ENCODE data around the gene NLRP5.

NLRP5 gene

GRCh38 chr19:56085571-56086275 lies 99.1 kb downstream of the NLRP5 start:
- no peaks in the 10 kb centered on the region; the same call in 1 of the 2 replicates for H3K36me3 ChIP-seq (ENCODE audit: insufficient read depth, low read length)
- H3K27me3 ChIP-seq (ENCODE audit: insufficient read depth, low read length, poor library complexity, severe bottlenecking) = no peaks in the 10 kb centered on the region
- TF ChIP-seq EZH2phosphoT487 (IDR thresholded peaks at IDR 0.05; ENCODE audit: borderline replicate concordance) (no peak), CTCF (conservative IDR thresholded peaks at IDR 0.05; ENCODE audit: low read length) (no peak)
- H3K4me2 ChIP-seq (ENCODE audit: low read depth, low read length, poor library complexity, severe bottlenecking) = no peak overlapping the region
- H3K79me2 ChIP-seq (ENCODE audit: insufficient read depth, low read length) = peaks cover under 1% of the 10 kb centered on the region; the same call in 1 of the 2 replicates
- H3K4me1 ChIP-seq (ENCODE audit: insufficient read depth, low read length, poor library complexity, severe bottlenecking) = no peaks in the 10 kb centered on the region
- H3K9me3 ChIP-seq (ENCODE audit: insufficient read depth, low read depth, low read length) = no peaks in the 10 kb centered on the region
- H3F3A ChIP-seq (ENCODE audit: low read depth) = no peaks in the 10 kb centered on the region
- no peak overlapping the region for H3K4me3 ChIP-seq (ENCODE audit: low read length, poor library complexity, severe bottlenecking)
- H4K20me1 ChIP-seq (ENCODE audit: insufficient read depth, low read length, poor library complexity, severe bottlenecking) = peaks cover 13% of the 10 kb centered on the region
- no peaks in the 10 kb centered on the region for H3K9me2 ChIP-seq (replicated peaks; ENCODE audit: low read depth, low read length)
- no peak overlapping the region for H3K9ac ChIP-seq (ENCODE audit: low read depth, low read length, poor library complexity, severe bottlenecking)
- H2AFZ ChIP-seq (ENCODE audit: low read length) = no peak overlapping the region

GRCh38 chr19:56086671-56087430 lies 100.3 kb downstream of the NLRP5 start:
- H3K36me3 ChIP-seq (ENCODE audit: insufficient read depth, low read length) = no peaks in the 10 kb centered on the region; the same call in 1 of the 2 replicates
- no peak overlapping the region for H3K9ac ChIP-seq (ENCODE audit: low read depth, low read length, poor library complexity, severe bottlenecking)
- H2AFZ ChIP-seq (ENCODE audit: low read length) = no peak overlapping the region
- H3K79me2 ChIP-seq (ENCODE audit: insufficient read depth, low read length) = peaks cover 8% of the 10 kb centered on the region; the same call in 1 of the 2 replicates
- H3K27me3 ChIP-seq (ENCODE audit: insufficient read depth, low read length, poor library complexity, severe bottlenecking) = no peaks in the 10 kb centered on the region
- TF ChIP-seq EZH2phosphoT487 (IDR thresholded peaks at IDR 0.05; ENCODE audit: borderline replicate concordance) (no peak), CTCF (conservative IDR thresholded peaks at IDR 0.05; ENCODE audit: low read length) (no peak)
- H3K4me3 ChIP-seq (ENCODE audit: low read length, poor library complexity, severe bottlenecking) = no peak overlapping the region
- no peaks in the 10 kb centered on the region for H3F3A ChIP-seq (ENCODE audit: low read depth)
- H3K9me3 ChIP-seq (ENCODE audit: insufficient read depth, low read depth, low read length) = no peaks in the 10 kb centered on the region
- H3K4me2 ChIP-seq (ENCODE audit: low read depth, low read length, poor library complexity, severe bottlenecking) = no peak overlapping the region
- peaks cover 17% of the 10 kb centered on the region for H4K20me1 ChIP-seq (ENCODE audit: insufficient read depth, low read length, poor library complexity, severe bottlenecking)
- H3K9me2 ChIP-seq (replicated peaks; ENCODE audit: low read depth, low read length) = no peaks in the 10 kb centered on the region
- H3K4me1 ChIP-seq (ENCODE audit: insufficient read depth, low read length, poor library complexity, severe bottlenecking) = no peaks in the 10 kb centered on the region

GRCh38 chr19:56087647-56088496 lies 101.3 kb downstream of the NLRP5 start:
- TF ChIP-seq EZH2phosphoT487 (IDR thresholded peaks at IDR 0.05; ENCODE audit: borderline replicate concordance) = no peak
- no peak for TF ChIP-seq CTCF (conservative IDR thresholded peaks at IDR 0.05; ENCODE audit: low read length)
- Histone ChIP-seq H2AFZ (ENCODE audit: low read length) (no peak overlapping the region), H3K36me3 (ENCODE audit: insufficient read depth, low read length) (peaks cover 4% of the 10 kb centered on the region; the same call in 1 of the 2 replicates), H3F3A (ENCODE audit: low read depth) (no peaks in the 10 kb centered on the region), H3K4me2 (ENCODE audit: low read depth, low read length, poor library complexity, severe bottlenecking) (no peak overlapping the region), H3K4me1 (ENCODE audit: insufficient read depth, low read length, poor library complexity, severe bottlenecking) (no peaks in the 10 kb centered on the region), H3K4me3 (ENCODE audit: low read length, poor library complexity, severe bottlenecking) (no peak overlapping the region), H3K9me2 (replicated peaks; ENCODE audit: low read depth, low read length) (no peaks in the 10 kb centered on the region), H3K27me3 (ENCODE audit: insufficient read depth, low read length, poor library complexity, severe bottlenecking) (no peaks in the 10 kb centered on the region), H3K9ac (ENCODE audit: low read depth, low read length, poor library complexity, severe bottlenecking) (no peak overlapping the region), H3K9me3 (ENCODE audit: insufficient read depth, low read depth, low read length) (no peaks in the 10 kb centered on the region), H3K79me2 (ENCODE audit: insufficient read depth, low read length) (peaks cover 17% of the 10 kb centered on the region; the same call in 1 of the 2 replicates), H4K20me1 (ENCODE audit: insufficient read depth, low read length, poor library complexity, severe bottlenecking) (peaks cover 17% of the 10 kb centered on the region)

Data from Loucy (cell line).